Measurements from ENCODE around the gene MYBBP1A. TPM values are rescaled to one million over a fixed set of nuclear protein-coding genes. Genes with fewer than 3 reads are reported as not detected.

Gene MYBBP1A
- polyA plus RNA-seq, 1 experiment, result 24.1 TPM

GRCh38 chr17:4522661-4523060, 32.5 kb downstream of the MYBBP1A start:
- Histone ChIP-seq H3K36me3 (ENCODE audit: control insufficient read depth, insufficient read depth, low read length) (no peaks in the 10 kb centered on the region), H3K4me3 (ENCODE audit: low read depth, low read length) (no peak overlapping the region), H3K27me3 (ENCODE audit: control insufficient read depth, insufficient read depth, low read length) (peaks cover 14% of the 10 kb centered on the region)
- POLR2A ChIA-PET, result no interaction called here
- no peak for TF ChIP-seq CTCF (IDR thresholded peaks at IDR 0.05; ENCODE audit: insufficient read depth, low read depth, low read length)
- CTCF ChIA-PET, result interaction anchor here (1.0 kb wide), 1 partner anchor 18 kb away, joined by 3 read pairs; no protein-coding TSS in a partner anchor
- no peak for DNase-seq (ENCODE audit: low read depth)

GRCh38 chr17:4520894-4521600, 34.1 kb downstream of the MYBBP1A start:
- Histone ChIP-seq H3K4me3 (ENCODE audit: low read depth, low read length) (no peak overlapping the region), H3K36me3 (ENCODE audit: control insufficient read depth, insufficient read depth, low read length) (no peaks in the 10 kb centered on the region), H3K27me3 (ENCODE audit: control insufficient read depth, insufficient read depth, low read length) (peaks cover 13% of the 10 kb centered on the region)
- TF ChIP-seq CTCF (IDR thresholded peaks at IDR 0.05; ENCODE audit: insufficient read depth, low read depth, low read length), result no peak
- no peak for DNase-seq (ENCODE audit: low read depth)
- CTCF ChIA-PET, result interaction anchor here (1.0 kb wide), 1 partner anchor 10 kb away, joined by 3 read pairs; no protein-coding TSS in a partner anchor
- POLR2A ChIA-PET, result no interaction called here

GRCh38 chr17:4520060-4520893, 34.9 kb downstream of the MYBBP1A start:
- TF ChIP-seq CTCF (IDR thresholded peaks at IDR 0.05; ENCODE audit: insufficient read depth, low read depth, low read length), result no peak
- ChIA-PET POLR2A (no interaction called here), CTCF (interaction anchor here (0.6 kb wide), 1 partner anchor 330 kb away, joined by 3 read pairs; no protein-coding TSS in a partner anchor)
- Histone ChIP-seq H3K4me3 (ENCODE audit: low read depth, low read length) (no peak overlapping the region), H3K27me3 (ENCODE audit: control insufficient read depth, insufficient read depth, low read length) (peaks cover 10% of the 10 kb centered on the region), H3K36me3 (ENCODE audit: control insufficient read depth, insufficient read depth, low read length) (no peaks in the 10 kb centered on the region)
- DNase-seq (ENCODE audit: low read depth), result no peak

GRCh38 chr17:4519361-4519788, 35.8 kb downstream of the MYBBP1A start:
- peaks cover 10% of the 10 kb centered on the region for H3K27me3 ChIP-seq (ENCODE audit: control insufficient read depth, insufficient read depth, low read length)
- H3K36me3 ChIP-seq (ENCODE audit: control insufficient read depth, insufficient read depth, low read length), result no peaks in the 10 kb centered on the region
- TF ChIP-seq CTCF (IDR thresholded peaks at IDR 0.05; ENCODE audit: insufficient read depth, low read depth, low read length), result no peak
- ChIA-PET POLR2A (no interaction called here), CTCF (interaction anchor here (0.6 to 1.3 kb wide), 3 partner anchors 13 to 329 kb away, joined by 3 to 4 read pairs (median 3); no protein-coding TSS in a partner anchor)
- no peak overlapping the region for H3K4me3 ChIP-seq (ENCODE audit: low read depth, low read length)
- no peak for DNase-seq (ENCODE audit: low read depth)

- Histone ChIP-seq H3K27me3 (ENCODE audit: control insufficient read depth, insufficient read depth, low read length) (peaks cover 10% of the 10 kb centered on the region), H3K36me3 (ENCODE audit: control insufficient read depth, insufficient read depth, low read length) (no peaks in the 10 kb centered on the region), H3K4me3 (ENCODE audit: low read depth, low read length) (no peak overlapping the region)
- ChIA-PET CTCF (interaction anchor here (0.9 to 1.3 kb wide), 2 partner anchors 12 to 46 kb away, joined by 3 to 4 read pairs; no protein-coding TSS in a partner anchor), POLR2A (no interaction called here)
- no peak for DNase-seq (ENCODE audit: low read depth)
- TF ChIP-seq CTCF (IDR thresholded peaks at IDR 0.05; ENCODE audit: insufficient read depth, low read depth, low read length), result no peak
These were observed 36.3 kb downstream of the MYBBP1A start for GRCh38 chr17:4518901-4519300.
